Retinal pigment epithelial cell (primary cell): ENCODE data around the gene NLGN3.

Experiments used
- DNase-seq: peaks from one replicate; pipeline ENCODE4 v3.0.0-alpha.2; 2010; ENCODE audit warnings: low read depth
- H3K4me3 ChIP-seq: 2 replicates; pipeline ENCODE4 v1.5.1; 2011; ENCODE audit warnings: mild to moderate bottlenecking, low read length, control low read depth, moderate library complexity
- CTCF ChIP-seq: conservative IDR thresholded peaks from 2 replicates; pipeline ENCODE4 v1.5.1; 2011; ENCODE audit warnings: low read depth, low read length, control low read depth, inconsistent platforms

The NLGN3 gene

DNA sequence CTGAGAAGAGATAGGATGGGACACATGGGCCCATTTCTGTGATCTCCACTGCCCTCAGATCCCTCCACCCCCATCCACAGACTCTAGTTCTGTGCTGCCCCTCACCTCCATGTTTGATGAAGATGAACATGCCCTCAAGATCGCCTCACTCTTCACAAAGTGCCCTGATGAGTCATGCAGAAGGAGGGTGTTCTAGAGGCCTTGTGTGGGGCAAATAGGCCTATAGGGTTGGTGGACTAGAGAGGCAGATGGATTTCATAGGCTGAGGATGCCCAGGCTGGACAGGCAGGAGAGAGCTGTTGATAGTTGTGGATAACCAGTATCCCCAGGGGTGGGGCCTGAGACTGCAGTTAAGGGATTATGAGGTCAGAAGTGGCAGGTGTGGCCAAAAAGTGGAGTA lies 38.2 kb upstream of the NLGN3 start, which contains the start of gene CXorf65:
CXorf65 (minus strand) TSS at position 314 of the 400 bp plus-strand sequence; CDS start at position 130, 184 bp downstream.
- DNase-seq = no peak
- H3K4me3 ChIP-seq = no peak within 1 kb of the TSS
- TF ChIP-seq CTCF = no peak

GRCh38 chrX:71107245-71107644 lies 37.4 kb upstream of the NLGN3 start:
- TF ChIP-seq CTCF = no peak
- H3K4me3 ChIP-seq = no peak overlapping the region
- no peak for DNase-seq

DNA sequence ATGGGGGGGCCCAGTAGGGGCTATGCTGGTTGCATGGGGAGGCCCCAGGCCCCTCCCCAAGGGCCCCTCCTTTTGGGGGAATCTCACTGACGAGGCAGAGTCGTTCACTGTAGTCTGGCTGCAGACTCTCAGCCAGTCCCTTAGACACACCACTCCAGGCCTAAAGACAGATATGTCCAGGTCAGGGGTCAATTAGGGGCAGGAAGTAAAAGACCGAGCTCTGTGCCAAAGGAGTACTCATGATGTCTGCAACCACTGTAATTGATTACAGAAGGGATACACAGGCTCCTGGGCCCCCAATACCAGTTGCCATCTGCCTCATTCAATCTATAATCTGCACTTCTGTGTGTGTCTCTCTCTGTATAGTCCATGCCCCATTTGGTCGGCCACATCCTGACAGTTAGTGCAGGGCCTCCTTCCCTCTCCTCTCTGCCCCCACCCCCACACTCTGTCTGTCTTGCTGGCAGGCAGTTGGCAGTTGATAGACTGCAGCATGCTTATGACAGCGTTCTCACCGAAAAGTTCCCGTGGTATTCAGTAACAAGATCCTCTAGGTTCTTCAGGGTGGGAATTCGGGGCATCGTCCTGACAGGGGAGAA lies 36.8 kb upstream of the NLGN3 start:
- DNase-seq = no peak
- H3K4me3 ChIP-seq = no peak overlapping the region
- no peak for TF ChIP-seq CTCF

DNA sequence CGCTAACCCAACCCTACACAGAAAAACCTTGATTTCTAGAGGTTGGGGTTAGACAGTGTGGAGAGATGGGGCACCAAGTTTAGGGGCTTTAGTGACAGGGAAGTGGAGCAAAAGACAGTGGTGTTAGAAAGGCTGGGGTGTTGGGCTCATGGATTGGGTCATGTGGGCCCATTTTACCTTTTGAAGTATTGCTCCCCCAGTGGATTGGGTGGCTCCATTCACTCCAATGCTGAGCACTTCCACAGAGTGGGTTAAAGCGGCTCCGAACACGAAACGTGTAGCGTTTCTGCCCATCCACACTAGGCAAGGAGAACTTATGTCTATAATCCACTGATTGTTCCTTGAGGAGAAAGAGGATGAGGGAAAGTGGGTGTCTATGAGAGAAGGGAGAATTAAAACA lies 35.6 kb upstream of the NLGN3 start:
- H3K4me3 ChIP-seq = no peak overlapping the region
- no peak for DNase-seq

DNA sequence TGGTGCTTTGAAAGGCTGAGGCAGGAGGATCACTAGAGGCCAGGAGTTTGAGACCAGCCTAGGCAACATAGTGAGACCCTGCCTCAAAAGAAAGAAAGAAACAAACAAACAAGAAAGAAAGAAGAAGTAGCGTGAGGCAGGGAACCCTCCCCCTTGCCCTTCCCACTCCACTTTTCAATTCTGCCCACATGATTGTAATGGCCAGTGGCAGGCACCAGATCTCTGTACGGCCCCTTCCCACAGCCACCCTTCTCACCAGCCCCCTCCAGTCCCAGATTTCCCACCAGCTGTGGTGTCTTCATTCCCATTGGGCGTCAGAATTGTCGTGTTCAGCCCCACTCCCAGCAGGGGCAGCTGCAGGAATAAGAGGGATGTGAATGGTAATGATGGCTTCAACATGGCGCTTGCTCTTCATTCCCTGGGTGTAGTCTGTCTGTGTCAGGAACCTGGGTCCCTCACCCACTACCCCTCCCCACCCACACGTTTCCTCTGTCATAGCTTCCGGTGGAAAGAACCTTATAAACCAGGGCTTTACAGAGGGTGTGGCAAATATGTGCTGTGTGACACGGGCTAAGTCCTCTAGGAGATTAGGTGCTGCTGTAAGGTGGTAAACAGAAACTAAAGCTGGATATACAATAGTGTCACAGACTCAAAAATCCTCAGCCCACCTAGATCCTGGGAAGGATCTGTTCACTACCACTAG lies 33.3 kb upstream of the NLGN3 start, which contains the start of gene IL2RG:
IL2RG (minus strand) TSS at position 437 of the 703 bp plus-strand sequence; CDS start at position 399, 38 bp downstream.
- no peak for DNase-seq
- H3K4me3 ChIP-seq = no peak within 1 kb of the TSS
- TF ChIP-seq CTCF = no peak

More for the DNA sequence above, 35.6 kb upstream of the NLGN3 start:
- TF ChIP-seq CTCF = no peak

DNA sequence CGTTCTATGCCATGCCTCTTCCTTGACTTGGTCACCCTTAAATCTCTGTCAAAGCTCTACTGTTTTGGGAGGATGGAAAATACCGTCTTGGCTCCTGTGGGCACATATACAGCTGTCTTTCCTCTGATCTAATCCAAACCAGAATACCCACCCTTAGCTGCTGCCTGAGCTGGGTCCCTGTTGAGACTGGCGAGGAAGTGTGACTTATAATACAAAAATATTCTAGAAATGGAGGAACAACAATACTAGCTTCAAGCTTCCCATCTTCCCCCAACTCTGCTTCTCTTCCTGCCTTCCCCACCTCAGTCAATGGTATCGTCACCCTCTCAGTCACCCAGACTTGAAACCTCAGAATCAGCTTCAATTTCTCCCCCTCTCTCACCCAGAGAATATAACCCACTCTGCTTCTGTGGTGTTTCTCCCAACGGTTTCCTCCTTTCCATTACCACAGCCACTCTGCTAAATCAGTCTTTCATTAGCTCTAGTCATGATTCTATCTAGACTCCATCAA lies 32.7 kb upstream of the NLGN3 start:
- TF ChIP-seq CTCF = no peak
- no peak overlapping the region for H3K4me3 ChIP-seq
- no peak for DNase-seq

DNA sequence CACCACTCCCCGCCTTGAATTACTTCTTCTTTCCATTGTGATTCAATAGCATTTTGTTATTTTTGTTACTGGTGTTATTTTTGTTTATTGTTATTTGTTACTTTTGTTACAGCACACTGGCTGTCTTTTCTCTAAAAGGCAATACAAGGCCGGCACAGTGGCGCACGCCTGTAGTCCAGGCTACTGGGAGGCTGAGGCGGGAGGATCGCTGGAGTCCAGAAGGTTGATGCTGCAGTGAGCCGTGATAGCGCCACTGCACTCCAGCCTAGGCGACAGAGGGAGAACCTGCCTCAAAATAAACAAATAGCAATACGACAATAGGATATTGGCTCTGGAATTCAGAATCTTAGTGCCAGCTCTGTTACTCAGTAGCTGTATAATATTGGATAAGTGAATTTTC lies 27.3 kb upstream of the NLGN3 start:
- no peak for DNase-seq
- no peak for TF ChIP-seq CTCF

More for the DNA sequence above, 27.3 kb upstream of the NLGN3 start:
- no peak overlapping the region for H3K4me3 ChIP-seq
